GM20000 (cell line): ENCODE results near the gene TAS1R2.

ENCODE experiments used
- DNase-seq: peaks from one replicate; pipeline ENCODE4 v3.0.0; 2012; ENCODE audit warnings: low spot score
- TF ChIP-seq, protein P1 (sequence below): IDR thresholded peaks from 2 replicates; pipeline ENCODE4 v1.5.1; 2012; ENCODE audit warnings: mild to moderate bottlenecking, control low read depth; ENCODE audit errors: extremely low read depth, missing control alignments

The TAS1R2 gene

DNA sequence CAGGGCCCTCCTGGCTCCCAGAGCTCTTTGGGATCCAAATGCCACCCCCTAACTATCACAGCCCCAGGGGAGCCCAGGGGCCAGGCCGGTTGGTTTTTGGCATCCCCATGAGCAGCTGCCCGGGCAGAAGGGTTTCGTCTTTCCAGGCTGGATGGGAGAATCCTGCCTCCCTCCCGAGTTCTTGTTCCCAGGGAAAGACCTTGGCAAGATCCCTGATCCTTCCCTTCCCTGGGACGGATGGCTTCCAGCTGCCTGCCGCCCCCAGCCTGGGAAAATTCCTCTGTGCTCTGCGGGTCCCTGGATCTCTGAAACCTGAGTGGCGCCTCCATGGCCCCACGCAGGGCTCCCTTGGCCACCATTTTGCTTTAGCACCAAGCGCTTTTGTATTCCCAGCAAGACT, 55.6 kb downstream of the TAS1R2 start:
- TF ChIP-seq, protein P1, sequence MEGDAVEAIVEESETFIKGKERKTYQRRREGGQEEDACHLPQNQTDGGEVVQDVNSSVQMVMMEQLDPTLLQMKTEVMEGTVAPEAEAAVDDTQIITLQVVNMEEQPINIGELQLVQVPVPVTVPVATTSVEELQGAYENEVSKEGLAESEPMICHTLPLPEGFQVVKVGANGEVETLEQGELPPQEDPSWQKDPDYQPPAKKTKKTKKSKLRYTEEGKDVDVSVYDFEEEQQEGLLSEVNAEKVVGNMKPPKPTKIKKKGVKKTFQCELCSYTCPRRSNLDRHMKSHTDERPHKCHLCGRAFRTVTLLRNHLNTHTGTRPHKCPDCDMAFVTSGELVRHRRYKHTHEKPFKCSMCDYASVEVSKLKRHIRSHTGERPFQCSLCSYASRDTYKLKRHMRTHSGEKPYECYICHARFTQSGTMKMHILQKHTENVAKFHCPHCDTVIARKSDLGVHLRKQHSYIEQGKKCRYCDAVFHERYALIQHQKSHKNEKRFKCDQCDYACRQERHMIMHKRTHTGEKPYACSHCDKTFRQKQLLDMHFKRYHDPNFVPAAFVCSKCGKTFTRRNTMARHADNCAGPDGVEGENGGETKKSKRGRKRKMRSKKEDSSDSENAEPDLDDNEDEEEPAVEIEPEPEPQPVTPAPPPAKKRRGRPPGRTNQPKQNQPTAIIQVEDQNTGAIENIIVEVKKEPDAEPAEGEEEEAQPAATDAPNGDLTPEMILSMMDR = no peak
- DNase-seq = no peak

DNA sequence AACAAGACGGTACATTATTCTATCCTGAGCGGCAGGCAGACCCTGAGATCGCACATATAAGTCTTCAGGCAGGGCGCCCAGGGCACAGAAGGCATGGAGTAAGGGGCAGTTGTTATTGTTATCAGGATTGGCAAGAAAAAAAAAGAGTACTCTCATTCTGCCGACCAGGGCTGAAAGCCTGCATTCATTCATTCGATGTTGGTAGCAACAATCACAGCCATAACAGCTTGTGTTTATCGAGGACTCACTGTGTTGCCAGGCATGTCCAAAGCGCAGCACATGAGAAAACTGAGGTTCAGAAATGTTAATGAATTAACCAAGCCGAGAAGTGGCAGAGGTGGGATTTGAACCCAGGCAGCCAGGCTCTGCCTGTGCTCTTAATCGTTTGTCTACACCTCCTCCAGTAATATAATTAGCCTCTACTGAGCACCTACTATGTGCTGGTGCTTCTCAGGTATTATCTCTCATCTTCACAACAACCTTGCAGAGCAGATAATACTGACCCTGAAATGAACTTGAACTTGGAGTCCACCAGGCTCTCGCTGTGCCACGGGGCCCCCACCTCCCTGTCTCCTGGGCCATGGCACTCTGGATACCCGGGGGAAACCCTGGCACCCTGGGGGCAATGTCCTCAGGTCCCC, 56.2 kb downstream of the TAS1R2 start:
- TF ChIP-seq, protein P1 = no peak
- no peak for DNase-seq

DNA sequence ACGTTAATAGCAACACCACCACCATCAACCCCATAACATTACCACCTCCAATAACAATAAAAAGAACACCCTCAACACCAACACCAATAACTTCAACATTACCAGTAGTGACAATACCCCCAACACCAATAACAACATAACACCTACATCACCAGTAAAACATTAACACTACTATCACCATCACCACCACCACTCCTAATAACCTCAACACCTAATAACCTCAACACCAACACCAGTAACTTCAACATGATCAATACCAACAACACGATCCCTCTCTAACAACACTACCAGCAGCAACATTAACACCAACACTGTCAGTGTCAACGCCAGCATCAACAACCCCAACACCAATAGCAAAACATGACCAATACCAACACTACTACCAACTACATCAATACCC, 57.2 kb downstream of the TAS1R2 start:
- TF ChIP-seq, protein P1 = no peak
- no peak for DNase-seq

DNA sequence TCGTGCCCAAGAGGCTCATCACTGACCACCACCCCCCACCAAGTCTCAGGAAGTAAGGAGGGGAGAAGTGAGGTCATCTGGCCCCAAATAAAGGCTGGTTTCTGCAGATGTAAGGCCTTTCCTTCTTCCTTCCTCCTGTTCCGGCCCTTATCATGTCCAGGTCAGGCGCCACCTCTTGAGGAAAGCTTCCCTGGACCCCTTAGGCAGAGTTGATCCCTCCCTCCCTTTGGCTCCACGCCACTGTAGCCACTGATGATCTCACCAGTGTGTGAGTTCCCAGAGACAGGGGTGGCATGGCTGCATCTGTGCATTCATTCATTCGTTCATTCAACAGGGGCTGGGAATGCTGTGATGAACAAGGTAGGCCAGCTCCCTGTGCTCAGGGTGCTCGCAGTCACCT, 59.2 kb downstream of the TAS1R2 start:
- DNase-seq = no peak
- TF ChIP-seq, protein P1 = no peak

DNA sequence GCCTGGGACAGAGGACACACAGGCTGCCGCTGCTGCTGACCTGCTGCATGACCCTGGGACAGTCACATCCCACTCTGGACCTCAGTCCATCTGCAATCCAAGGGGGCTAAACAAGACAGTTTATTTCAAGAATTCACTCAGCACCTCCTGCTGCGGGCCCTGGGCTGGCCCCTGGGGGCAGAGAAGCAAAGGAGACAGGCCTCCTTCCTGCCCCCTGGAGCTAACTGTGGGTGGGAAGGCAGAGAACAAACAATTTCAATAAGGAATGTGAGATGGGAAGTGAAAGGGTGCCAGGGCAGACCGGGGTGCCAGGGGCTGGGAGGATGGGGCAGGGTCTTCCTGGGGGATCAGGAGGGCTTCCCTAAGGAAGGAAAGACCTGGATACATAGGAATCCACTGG, 60.0 kb downstream of the TAS1R2 start:
- TF ChIP-seq, protein P1 = no peak
- no peak for DNase-seq

DNA sequence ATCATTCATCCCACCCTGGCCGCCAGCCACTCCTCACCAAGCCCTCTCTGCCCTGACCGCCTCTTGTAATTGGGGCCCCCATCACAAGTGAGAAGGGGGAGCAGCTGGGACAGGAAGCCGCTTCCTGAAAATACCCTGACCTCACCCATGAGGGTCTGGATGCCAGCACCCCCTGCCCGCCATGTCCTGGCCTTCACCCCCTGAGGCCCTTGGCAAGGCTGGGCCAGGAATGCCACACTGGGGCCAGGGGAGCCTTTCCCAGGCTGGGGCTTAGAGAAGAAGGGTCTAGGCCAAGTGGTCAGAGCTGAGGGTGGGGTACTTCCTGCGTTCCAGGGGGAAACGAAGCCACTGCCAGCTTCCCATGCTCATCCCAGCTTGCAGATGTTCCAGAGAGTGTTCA, 60.5 kb downstream of the TAS1R2 start:
- TF ChIP-seq, protein P1 = no peak

DNA sequence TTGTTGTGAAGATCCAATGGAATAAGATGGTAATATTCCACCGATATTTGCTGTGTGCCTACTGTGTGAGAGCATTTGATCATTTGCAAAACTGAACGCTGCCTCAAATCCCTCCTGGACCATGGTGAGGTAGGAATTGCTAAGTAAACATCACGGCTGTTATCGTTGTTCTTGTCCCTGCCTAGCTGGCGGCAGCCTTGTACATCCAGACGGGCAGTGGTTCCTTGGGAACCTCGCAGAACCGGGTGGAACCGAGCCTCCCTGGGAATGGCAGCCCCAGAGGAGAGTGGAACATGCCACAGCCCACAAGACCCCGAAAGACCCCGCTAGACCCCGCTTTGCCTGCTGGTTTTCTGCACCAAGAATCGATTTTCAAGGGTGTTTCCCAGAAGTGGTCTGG, 60.9 kb downstream of the TAS1R2 start:
- TF ChIP-seq, protein P1 = no peak
- DNase-seq = no peak

More for the DNA sequence above, 60.5 kb downstream of the TAS1R2 start:
- DNase-seq = no peak
